ENCODE data around the gene CPTP. TPM values are rescaled to one million over a fixed set of nuclear protein-coding genes. Genes with fewer than 3 reads are reported as not detected.

CPTP gene
- total and polyA plus RNA-seq, 7 donors, result 8.4 to 57.1 (median 21.6) TPM

- intact Hi-C loops (cut with DNase I), result no loop called here
- WGBS, 2 donors, result 82 to 90% methylated on average over 23 of the region's 23 CpGs
- no peak for TF ChIP-seq EP300 (IDR thresholded peaks at IDR 0.05)
- no peak for TF ChIP-seq POLR2AphosphoS5 (IDR thresholded peaks at IDR 0.05)
Measured at GRCh38 chr1:1340185-1340584, 15.6 kb downstream of the CPTP start.

GRCh38 chr1:1340791-1341548 is 16.4 kb downstream of the CPTP start:
- TF ChIP-seq POLR2A (IDR thresholded peaks at IDR 0.05) (no peak), POLR2AphosphoS5 (IDR thresholded peaks at IDR 0.05) (no peak), EP300 (IDR thresholded peaks at IDR 0.05) (no peak), CTCF (IDR thresholded peaks at IDR 0.05) (no peak)
- DNase-seq, result no peak
- no peaks in the 10 kb centered on the region for H3K9me3 ChIP-seq
- WGBS, 2 donors, result 94% methylated on average over 36 of the region's 36 CpGs
- peaks cover 16 to 60% (median 37%) of the 10 kb centered on the region in 4 donors for H3K36me3 ChIP-seq
- H3K4me1 ChIP-seq, result peaks cover 0 to 20% (median 17%) of the 10 kb centered on the region in 4 donors
- intact Hi-C loops (cut with DNase I), result no loop called here
- H3K27me3 ChIP-seq, result no peaks in the 10 kb centered on the region
- no peak overlapping the region for H3K27ac ChIP-seq
- no peak overlapping the region for H3K4me3 ChIP-seq

More at GRCh38 chr1:1340185-1340584, 15.6 kb downstream of the CPTP start:
- Histone ChIP-seq H3K4me3 (no peak overlapping the region), H3K36me3 (peaks cover 16 to 64% (median 37%) of the 10 kb centered on the region in 4 donors), H3K4me1 (peaks cover 0 to 12% (median 9%) of the 10 kb centered on the region in 4 donors), H3K27ac (no peak overlapping the region), H3K9me3 (no peaks in the 10 kb centered on the region), H3K27me3 (no peaks in the 10 kb centered on the region)
- no peak for DNase-seq

- no peak for TF ChIP-seq POLR2A (IDR thresholded peaks at IDR 0.05)
- TF ChIP-seq POLR2AphosphoS5 (IDR thresholded peaks at IDR 0.05), result no peak
- no peak for TF ChIP-seq CTCF (IDR thresholded peaks at IDR 0.05)
- TF ChIP-seq EP300 (IDR thresholded peaks at IDR 0.05), result no peak
- no peak overlapping the region for H3K27ac ChIP-seq
- 92 to 94% methylated on average over 17 of the region's 17 CpGs for WGBS, 2 donors
- H3K36me3 ChIP-seq, result peaks cover 16 to 56% (median 37%) of the 10 kb centered on the region in 4 donors
- no peak for DNase-seq
- intact Hi-C loops (cut with DNase I), result no loop called here
- H3K4me3 ChIP-seq, result no peak overlapping the region
- H3K4me1 ChIP-seq, result peaks cover 0 to 26% (median 23%) of the 10 kb centered on the region in 4 donors
- H3K27me3 ChIP-seq, result no peaks in the 10 kb centered on the region
- H3K9me3 ChIP-seq, result no peaks in the 10 kb centered on the region
Measured at GRCh38 chr1:1341549-1342021, 17.0 kb downstream of the CPTP start.

- intact Hi-C loops (cut with DNase I), result no loop called here
- Histone ChIP-seq H3K9me3 (no peaks in the 10 kb centered on the region), H3K27me3 (no peaks in the 10 kb centered on the region), H3K4me1 (peaks cover 0 to 31% (median 28%) of the 10 kb centered on the region in 4 donors), H3K4me3 (no peak overlapping the region), H3K36me3 (peaks cover 16 to 50% (median 36%) of the 10 kb centered on the region in 4 donors), H3K27ac (no peak overlapping the region)
- TF ChIP-seq POLR2A (IDR thresholded peaks at IDR 0.05), result no peak
- TF ChIP-seq CTCF (IDR thresholded peaks at IDR 0.05), result no peak
- no peak for TF ChIP-seq POLR2AphosphoS5 (IDR thresholded peaks at IDR 0.05)
- TF ChIP-seq EP300 (IDR thresholded peaks at IDR 0.05), result no peak
- WGBS, 2 donors, result 96 to 98% methylated on average over 28 of the region's 28 CpGs
- DNase-seq, result no peak
Measured at GRCh38 chr1:1342061-1342562, 17.5 kb downstream of the CPTP start.

DNA sequence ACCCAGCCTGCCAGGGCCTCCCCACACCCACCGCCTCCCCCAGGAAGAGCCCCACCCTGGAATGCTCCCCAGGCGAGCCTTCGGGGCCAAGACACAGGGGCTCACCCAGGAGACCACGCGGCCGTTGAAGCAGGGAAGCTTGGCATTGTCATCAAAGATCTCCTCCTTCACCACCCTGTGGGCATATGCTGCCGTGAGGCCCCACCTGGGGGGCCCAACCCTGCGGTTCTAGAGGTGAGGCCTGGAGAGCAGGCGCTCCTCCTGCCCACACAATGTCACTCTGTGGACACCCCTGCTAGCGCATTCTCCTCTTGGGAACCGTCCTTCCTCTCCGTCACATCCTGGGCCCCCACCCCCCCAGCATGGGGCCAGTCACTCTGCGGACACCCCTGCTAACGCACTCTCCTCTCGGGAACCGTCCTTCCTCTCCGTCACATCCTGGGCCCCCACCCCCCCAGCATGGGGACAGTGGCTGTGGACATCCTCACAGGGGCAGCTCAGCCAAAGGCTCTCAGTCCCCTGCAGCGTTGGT is 18.0 kb downstream of the CPTP start:
- H3K27me3 ChIP-seq, result no peaks in the 10 kb centered on the region
- TF ChIP-seq POLR2A (IDR thresholded peaks at IDR 0.05) (no peak), CTCF (IDR thresholded peaks at IDR 0.05) (no peak), EP300 (IDR thresholded peaks at IDR 0.05) (no peak), POLR2AphosphoS5 (IDR thresholded peaks at IDR 0.05) (no peak)
- H3K36me3 ChIP-seq, result peaks cover 16 to 45% (median 33%) of the 10 kb centered on the region in 4 donors
- H3K9me3 ChIP-seq, result no peaks in the 10 kb centered on the region
- no peak overlapping the region for H3K27ac ChIP-seq
- no peak overlapping the region for H3K4me3 ChIP-seq
- DNase-seq, result no peak
- H3K4me1 ChIP-seq, result peaks cover 0 to 36% (median 33%) of the 10 kb centered on the region in 4 donors
- 89 to 91% methylated on average over 18 of the region's 18 CpGs for WGBS, 2 donors
- intact Hi-C loops (cut with DNase I), result no loop called here
